GM18520 (cell line): ENCODE measurements around the gene CCDC80.

Experiments
- ATAC-seq: cut with Tn5 transposase; IDR thresholded peaks from one replicate; pipeline ENCODE4 v1.9.1; 2021; ENCODE audit not compliant: unreplicated experiment

Gene CCDC80

DNA sequence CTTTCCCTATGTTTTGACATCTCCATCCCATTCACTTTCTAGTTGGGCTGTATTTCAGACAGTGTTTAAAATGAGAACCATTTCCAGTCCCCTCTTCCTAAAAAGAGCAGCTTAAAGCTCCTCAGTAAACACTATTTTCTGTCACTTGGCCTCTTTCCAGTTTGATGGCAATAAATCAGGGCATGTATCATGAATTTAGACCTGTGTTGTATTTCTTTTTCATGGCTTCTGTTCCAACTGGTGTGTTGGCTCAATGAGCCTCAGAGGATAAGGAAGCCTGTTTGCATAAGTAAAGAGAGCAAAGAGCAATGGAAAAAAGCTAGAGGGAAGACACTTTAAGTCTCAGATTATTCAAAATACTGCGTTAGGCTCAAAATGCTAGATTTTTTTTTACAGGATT, 7.2 kb downstream of the CCDC80 start:
- ATAC-seq, result no peak

DNA sequence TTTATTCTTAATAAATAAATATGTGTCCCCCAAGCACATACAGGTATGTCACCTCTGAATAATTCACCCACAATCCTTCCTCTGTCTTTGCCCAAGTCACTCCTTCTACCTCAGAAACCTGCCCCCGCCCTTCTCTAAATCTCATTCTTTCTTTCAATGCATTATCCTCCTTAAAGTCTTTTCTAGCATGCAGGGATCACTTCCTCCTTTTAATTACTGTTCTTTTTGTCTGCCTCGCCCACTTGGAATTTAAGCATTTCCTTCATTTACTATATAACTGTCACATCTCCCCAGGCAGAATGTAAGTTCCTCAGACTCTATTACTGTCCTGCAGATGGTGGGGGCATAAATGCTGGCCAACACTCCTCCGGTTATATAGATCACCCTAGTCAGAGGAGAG, 7.8 kb downstream of the CCDC80 start:
- no peak for ATAC-seq

DNA sequence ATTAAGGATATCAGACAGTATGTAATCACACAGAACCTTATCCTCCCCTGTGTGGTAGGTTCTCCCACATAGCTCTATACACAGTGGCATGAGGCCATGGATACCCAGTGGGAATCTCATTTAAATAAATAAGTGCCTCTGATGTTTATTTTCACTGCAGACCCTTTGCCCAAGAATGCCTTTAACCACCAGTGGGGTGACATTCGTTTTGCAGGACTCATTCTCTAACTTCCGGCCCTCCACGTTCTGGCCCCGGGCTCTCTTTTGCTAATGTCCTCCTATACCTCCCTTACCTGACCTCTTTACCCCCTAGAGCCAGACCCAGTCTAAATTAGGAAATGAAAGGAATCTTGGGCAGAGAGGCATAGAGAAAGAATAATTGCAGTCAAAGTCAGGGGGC, 8.3 kb downstream of the CCDC80 start:
- no peak for ATAC-seq

DNA sequence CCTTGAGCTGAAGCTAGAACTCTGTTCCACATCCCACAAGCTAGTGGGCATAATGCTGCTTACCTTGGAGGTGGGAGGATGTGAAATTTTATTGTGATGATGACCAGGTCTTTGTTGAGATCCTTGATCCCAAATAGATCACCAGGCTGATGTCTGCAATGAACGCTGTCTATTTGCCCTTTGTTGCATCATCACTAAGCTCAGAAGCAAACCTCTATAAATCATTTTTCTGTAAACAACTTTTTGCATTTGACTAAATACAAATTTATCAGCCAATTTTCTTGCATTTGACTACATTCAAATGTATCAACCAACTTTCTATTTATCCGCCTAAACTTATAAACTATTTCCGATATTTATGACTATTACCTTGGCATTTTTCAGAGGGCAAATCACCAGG, 9.7 kb downstream of the CCDC80 start:
- no peak for ATAC-seq

DNA sequence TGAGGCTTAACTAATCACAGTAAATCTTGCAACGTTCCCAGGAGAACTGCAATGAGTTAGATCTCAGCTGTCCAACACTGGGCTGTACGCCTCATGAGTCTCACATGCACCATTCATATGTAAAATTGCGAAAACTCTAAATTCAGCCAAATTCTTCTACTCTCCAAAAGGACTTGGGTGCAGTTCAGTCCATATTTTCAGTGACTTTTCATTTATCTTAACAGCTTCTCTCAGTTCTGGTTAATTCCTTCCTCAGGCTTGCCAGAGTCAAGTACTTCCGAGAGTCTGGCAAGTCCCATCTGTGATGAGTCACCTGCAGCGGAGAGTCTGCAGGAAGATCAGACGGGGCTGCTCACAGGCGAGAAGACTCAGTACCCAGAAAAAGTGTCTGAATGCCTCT, 11.5 kb downstream of the CCDC80 start:
- no peak for ATAC-seq

DNA sequence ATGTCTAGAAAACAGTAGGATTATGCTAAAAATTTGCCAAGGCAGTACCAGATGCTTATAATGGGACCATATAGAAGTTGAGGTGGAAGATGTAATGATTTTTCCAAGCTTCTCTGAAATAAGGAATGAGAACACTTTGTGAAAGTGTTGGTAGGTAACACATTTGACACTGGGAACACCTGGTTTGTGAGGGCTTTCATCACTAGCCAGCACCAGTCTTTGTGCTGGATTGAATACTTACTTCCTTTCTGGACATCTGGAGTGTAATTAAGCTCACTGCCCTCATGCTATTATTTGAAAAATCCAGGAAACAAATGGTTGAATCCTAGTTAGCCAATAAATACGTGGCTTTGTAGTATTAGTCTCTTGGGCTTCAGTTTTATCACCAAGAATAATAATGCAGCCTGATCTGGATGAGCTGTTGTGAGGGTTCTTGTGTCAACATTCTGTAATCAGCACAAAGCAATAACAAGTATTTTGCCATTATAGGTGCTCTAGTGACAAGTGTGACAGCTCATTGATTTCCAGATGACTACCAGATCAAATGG, 12.9 kb downstream of the CCDC80 start:
- ATAC-seq, result no peak

DNA sequence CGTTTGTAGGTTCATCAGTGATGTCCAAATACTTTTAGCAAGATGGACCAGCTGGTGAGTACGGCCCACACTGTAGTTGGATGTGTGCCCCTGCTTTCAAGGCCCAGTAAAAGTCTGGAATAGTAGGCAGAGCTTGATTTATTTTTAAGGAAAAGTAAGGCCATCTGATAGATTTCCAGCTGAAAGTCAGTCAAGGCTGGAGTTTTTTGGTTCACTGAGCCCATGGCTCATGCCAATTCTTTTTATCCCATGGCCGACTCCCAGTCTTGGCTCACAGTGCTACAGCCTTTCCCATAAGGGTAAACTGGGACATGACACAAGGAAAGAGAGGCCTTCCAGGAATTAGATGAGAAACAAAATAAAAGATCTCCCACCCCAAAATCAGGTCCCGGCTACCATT, 13.5 kb downstream of the CCDC80 start:
- ATAC-seq, result no peak

DNA sequence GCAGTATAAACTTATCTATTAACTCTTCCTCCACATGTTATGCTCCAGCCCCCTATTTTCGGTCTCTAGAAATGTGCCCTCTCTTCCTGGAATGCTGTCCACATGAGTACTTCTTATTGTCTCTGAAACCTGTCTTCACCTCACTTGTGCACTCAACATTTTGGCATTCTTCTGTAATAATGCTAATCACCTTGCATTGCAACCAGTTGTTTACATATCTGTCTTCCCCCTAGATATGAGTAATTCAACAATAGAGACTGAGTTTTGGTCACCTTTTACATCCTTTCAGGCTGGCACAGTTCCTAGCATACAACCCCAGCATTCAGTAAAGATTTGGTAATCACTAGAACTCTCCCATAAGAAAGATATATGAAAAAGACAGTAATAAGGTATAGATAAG, 17.2 kb downstream of the CCDC80 start:
- no peak for ATAC-seq

DNA sequence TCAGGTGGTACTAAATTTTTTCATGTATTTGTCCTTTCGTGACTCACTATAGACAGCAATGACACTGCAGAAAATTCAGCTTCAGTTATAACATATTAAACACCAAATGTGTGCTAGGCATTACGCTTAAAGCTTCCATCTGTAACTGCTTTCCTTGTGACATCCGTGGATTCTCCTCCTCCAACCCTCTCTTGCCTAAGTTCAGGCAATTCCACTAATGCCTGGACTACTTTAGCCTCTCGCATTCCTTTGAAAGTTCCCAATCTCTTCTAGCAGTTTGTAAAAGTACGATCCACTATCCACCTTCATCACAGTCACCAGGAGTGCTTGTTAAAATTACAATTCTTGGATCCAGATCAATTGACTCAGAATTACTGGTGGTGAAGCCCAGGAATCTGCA, 17.7 kb downstream of the CCDC80 start:
- ATAC-seq, result no peak

DNA sequence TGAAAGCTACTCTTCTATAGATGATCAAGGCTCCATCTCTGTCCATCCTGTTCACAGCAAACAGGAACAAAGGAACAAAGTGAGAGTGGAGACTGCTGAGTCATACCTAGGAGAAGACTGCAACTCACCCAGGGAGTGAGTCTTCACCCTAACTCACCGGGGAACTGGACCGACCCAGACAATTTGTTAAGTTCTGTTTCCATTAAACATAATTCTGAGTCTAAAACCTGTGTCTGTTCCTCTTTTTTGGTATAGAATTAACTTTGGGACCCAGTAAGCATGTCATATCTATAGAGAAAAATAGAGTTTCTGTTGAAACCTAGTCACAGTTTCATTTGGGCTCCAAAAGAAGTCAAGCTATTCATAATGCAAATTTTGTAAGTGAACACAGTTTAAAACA, 21.6 kb downstream of the CCDC80 start:
- ATAC-seq, result no peak

DNA sequence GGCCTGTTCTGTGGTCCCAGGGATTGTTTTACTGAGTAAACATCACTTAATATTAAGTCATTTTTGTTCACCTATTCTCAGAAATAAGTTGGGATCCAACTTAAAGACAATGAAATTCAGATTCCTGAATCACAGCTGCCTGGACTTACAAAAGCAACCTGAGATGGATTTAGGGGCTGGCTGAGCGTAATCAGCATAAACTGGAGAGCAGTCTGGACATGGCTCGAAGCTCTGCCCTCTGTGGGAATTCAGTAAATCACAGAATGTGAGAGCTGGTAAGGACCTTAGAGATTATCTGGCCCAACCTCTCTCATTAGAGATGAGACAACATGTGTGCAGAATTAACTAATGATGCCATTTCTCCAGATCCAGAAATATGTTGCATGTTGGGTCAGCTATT, 23.7 kb downstream of the CCDC80 start:
- no peak for ATAC-seq

DNA sequence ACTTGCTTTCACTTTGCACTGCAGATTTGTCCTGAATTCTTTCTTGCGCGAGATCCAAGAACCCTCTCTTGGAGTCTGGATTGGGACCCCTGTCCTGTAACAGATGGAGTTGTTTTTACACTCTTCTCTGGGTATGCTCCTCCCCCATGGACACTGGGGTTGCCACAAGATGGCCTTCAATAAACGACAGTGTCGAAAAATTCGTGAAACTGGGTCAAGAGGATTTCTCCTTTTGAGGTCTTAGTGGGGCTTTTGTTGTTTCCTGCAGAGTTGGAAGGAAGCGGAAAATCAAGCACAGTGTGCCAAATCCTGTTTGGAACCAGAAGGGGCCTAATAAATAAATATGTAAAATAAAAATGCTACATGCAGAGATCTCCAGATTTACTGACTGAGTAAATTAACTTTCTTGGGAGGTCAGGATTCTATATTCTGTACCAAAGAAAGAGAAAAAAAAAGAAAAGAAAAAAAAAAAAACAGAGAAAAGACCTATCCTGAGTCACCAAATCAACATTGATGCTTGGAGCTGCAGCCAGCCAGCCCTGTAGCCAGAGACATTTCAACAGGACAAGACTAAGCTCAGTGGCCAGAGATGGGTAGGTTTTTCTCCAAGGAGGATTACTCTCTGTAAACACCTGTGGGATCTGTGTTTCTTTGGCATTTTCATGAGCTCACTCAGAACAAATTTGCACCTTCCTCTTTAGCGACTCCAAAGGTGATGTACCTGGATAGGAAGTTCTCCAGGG, 24.8 kb downstream of the CCDC80 start:
- ATAC-seq, result no peak

DNA sequence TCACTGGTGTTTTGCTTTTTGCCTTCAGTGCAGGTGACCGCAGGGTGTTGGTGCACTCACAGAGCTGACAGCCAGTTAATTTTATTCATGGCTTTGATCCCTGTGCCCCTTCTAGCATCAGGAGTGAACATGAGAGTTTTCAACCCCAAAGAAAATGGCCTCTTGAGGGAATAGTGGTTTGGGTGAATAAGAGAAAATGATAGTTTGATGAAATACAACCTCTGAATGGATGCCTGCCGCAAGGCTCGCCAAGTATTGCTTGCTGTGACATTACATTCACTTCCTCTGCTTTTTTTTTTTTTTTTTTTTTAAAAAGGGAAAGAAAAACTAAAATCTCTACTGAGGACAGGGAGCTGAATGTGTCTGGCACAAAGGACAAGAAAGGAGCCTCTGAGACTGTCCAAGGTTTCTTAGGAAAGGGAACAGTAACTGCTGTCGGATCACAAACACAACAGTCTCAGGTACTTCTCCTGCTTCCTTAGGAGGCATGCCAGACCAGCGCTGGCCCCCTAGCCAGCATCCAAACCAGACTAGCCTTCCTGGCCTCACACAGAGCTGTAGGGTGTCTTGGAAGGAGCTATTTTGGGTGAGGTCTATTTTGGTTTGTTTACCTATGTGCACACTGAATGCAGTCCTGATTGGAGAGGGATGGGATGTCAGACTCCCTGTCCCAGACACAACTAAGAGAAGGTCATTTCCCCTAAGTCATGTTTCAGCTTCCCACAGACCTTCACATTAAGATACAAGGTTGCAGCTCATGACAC, 29.0 kb downstream of the CCDC80 start:
- ATAC-seq, result no peak

DNA sequence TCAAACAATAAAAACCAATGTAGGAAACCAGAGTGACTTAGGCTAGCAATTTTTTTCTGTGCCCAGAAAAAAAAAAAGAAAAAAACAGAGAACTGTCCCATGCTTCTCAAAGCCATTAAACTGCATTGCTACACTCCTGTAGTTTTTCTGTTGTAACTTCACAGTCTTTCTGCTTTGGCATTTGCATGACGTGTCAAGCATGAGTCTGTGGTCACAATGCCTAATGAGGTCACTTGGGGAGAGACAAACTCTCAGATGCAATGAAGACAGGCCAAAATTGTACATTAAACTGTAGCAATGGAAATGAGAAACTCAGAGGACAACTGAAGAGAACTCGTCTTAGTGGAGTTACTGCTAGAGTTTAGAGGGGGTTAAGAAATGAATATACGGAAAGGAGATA, 30.8 kb downstream of the CCDC80 start:
- ATAC-seq, result no peak

DNA sequence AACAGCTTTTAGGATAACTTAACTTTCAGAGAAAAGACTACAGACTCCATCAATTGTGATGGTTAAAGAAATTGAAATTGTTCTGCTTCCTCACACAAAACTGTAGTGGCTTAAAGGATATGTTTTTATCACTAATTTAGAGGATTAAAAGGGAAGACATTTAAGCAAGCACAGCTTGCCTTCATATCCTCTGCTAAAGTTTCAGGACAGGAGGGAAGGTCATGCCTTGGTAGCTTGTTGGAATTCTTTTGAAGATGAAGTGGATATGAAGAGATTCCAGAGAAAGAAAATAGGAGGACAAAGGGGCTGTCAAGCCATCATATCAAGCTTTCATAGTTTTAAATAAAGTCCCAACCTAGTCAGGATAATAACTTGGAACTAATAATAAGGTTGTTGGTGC, 33.1 kb downstream of the CCDC80 start:
- ATAC-seq, result no peak

DNA sequence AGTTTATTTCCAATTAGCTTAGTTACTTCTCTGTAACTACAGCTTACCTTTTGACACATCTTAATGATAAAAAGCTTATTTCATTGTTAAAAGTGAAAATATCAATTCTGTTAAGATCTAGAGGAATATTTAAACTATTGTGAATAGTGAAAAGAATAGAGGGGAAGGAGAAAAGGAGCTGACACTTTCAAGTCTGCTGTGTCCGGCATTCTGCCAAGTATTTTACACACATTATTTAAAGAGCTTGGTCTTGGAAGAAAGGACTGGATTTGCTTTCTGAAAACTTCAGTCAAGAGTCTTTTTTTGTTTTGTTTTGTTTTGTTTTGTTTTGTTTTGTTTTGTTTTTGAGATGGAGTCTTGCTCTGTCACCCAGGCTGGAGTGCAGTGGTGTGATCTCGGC, 34.8 kb downstream of the CCDC80 start:
- no peak for ATAC-seq

DNA sequence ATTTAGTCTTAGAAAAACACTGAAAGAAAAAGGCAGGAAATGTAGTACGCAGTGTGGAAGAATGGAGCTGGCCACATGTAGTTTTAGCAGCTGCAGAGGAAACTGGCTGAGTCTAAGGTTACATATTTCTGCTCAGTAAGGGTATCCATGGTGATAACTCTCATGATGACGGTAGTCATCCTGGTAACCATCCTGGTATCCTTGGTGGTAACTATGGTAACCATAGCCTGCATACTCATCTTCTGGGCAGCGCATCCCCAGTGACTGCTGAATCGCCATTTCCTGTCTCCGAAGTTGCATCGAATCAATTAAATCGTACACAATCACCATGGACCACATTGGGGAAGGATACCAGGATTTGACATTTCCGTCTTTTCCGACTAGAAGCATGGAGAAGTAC, 35.7 kb downstream of the CCDC80 start:
- ATAC-seq, result no peak

DNA sequence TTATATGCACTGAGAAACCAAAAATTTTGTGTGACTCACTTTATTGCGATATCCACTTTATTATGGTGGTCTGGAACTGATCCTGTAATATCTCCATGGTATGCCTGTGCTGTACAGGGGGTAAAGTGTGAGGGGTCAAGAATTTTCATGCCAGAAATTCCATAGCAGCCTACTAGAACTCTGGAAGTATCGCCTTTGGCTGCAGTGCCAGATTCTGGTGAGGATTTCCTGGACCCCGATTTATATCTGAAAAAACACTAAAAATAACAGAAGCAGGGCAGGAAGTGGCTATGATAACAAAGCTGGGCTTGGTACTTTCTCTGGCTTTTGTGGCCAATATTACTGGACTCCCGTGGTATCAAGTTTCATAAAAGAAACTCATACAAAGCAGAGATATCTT, 36.4 kb downstream of the CCDC80 start:
- ATAC-seq, result no peak

DNA sequence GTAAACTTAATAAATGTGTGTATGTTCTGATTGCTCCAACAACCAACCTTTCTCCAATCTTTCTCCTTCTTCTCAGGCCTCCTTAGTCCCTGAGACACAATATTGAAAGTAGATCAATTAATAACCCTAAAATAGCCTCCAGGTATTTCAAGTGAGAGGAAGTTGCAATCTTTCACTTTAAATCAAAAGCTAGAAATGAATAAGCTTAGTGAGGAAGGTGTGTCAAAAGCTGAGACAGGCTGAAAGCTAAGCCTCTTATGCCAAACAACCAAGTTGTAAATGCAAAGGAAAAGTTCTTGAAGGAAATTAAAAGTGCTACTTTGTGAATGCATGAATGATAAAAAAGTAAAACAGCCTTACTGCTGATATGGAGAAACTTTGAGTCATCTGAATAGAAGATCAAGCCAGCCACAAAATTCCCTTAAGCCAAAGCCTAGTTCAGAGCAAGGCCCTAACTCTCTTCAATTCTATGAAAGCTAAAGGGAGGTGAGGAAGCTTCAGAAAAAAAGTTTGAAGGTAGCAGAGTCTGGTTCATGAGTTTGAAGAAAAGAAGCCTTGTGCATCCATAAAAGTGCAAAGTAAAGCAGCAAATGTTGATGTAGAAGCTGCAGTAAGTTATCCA, 38.6 kb downstream of the CCDC80 start:
- ATAC-seq, result peak; percentile 59

DNA sequence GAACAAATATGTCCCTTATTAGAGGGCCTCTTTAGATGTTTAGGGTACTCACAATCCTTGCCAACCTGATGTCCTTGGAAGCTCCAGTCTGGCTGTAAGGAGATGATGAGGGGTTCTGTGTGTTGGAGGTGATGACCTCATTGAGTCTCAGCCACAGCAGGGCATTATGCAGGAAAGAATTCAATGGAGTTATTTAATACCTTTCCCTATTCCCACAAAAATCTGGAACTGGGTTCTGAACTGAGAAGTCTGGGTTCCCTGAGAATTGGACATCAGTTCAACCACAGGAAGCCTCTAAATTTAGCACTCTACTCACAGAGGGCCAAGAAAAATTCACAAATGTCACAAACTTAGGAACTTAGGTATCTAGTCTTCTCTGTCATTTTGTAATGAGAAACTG, 42.2 kb downstream of the CCDC80 start:
- no peak for ATAC-seq

DNA sequence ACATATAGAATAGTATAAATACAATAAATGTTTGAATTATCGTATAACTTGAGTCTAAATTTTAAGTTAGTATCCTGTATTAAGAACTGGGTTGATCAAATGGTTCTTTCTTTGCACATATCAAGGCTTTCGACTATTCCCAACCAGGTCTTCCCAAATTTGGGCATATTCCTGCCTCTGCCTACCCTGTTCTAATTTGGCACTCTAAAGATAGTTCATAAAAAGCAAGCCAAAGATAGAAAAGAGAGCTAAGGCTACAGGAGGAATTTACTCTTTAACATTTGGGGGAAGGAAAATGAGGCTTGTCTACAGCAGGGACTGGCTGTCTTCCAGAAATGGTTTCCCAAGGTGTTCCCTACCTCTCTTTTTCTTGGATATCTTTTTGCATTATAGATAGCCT, 43.0 kb downstream of the CCDC80 start:
- no peak for ATAC-seq

DNA sequence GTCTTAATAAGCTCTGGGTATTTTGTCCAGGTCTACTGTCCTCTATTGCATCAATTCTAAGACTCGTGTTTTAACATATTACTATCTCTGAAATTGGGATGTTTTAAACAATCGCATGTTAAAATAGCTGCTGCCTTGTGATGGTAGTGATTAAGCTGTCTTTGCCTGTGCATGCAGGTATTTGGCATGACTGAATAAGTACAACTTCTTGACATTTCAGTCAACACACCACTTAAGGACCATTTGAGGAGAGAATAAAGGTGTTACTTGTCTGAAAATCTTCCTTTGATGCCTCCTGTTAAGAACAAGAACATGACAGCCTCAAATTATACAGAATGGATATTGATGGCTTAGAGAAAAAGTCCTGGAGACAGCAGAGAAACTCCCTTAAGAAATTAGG, 46.1 kb downstream of the CCDC80 start:
- no peak for ATAC-seq
